Limb (tissue), 2 donors: ENCODE results near the gene MRPS14.

ENCODE experiments used
- DNase-seq, 2 donors: peaks; one replicate each; pipeline ENCODE4 v3.0.0-alpha.2; 2016; ENCODE audit errors: extremely low spot score in 2 of 2

MRPS14 gene

DNA sequence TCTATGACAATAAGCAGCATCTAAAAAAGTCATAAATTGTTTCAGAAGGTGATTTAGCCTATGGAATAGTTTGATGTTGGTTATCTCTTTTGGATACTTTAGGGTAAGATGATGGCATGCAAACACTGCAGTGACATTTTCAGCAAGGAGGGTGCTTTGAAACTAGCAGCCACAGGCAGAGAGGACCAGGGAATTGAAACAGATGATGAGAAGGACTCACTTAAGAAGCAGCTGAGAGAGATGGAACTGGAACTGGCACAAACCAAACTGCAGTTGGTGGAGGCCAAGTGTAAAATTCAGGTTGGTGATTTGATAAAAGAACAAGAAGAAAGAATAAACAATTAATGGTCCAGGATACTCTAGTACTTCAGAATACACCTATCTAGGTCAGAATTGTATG is 34.7 kb downstream of the MRPS14 start:
- no peak for DNase-seq

DNA sequence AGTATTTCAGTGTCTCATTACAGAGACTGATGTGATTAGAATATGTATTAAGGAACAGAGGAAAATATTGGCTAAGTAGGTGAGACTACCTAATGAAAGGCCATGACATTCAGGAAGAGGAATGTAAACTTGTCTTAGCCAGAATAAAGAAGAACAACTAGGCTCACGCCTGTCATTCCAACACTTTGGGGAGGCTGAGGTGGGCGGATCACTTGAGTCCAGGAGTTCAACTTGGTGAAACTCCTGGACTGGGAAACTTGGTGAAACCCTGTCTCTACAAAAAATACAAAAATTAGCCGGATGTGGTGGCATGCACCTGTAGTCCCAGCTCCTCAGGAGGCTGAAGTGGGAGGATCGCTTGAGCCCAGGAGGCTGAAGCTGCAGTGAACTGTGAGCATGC is 38.3 kb downstream of the MRPS14 start:
- DNase-seq = no peak

DNA sequence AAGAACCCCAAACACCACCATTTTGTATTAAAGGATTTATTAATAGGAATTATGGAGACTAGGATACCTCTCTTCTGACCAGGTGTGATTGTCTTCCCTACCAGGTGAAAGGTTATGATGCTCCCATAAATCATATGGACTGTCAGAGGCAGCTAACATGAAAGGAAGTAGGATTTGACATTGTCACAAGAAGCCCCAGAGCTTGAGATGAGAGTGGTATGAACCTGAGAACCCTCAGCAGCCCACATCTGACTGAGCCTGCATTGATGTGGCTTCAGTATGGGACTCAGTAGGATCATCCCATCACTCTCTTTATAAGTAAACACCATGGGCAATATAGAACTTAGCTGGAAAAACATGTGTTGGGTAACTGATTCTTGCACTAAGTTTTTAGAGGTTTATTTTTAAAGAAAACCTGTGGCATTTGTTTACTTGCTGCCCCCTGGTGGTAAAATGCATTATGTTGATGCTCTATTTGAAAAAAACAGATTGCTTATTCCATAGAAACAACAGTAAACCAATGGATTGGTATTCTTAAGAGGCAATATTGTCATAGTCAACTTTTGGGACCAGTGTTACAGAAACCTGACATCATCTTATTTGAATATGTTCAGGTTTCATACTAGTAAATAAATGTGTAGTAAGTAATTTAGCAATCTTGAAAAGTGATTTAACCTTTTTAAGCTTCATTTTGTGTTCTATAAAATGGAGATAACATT is 40.1 kb downstream of the MRPS14 start:
- DNase-seq = peak in 1 of 2 donors; percentile 29

DNA sequence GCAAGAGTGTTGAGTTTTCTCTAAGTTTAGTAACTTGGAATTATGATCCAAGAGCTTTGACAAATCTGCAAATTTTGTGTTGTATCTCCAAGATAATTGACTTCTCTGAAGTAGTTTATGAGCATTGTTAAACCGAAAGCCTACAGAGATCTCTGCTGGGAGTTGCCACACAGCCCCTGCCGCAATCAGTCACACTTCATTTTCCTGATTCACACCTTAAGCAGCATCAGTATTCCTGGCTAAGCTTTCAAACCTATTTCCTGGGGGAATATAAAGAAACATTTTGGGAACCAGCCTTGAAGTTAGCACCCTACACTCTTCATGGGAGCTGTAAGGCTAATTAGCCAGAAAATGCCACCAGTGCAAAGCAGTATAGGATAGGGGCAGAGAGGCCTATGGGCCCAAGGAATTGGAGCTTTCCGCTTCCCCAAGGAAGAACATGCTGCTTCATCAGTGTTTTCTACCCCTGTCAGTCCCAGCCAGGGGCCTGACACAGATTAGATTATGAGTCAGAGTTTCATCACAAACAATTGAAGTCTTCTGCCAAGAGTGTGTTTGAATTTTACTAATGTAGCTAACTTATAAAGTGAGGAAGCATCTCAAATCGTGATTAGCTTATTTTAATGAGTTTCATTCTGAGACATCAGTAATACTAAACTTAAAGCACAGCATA is 46.7 kb downstream of the MRPS14 start:
- no peak for DNase-seq

DNA sequence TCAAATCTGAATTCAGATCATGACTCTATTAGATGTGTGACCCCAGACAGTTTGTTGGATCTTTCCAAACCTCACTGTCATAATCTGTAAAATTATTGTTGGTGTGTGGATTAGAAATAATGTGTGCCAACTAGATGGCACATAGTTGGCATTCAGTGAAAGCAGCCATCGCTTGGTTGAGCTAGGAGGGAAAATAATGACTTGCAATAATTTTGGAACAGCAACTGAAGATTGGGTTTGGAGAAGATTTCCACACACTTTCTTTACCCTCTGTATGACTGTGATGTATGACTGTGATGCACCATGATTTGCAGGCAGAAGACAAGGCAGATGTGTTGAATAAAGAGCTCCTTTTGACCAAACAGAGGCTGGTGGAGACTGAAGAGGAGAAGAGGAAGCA is 47.5 kb downstream of the MRPS14 start:
- no peak for DNase-seq

DNA sequence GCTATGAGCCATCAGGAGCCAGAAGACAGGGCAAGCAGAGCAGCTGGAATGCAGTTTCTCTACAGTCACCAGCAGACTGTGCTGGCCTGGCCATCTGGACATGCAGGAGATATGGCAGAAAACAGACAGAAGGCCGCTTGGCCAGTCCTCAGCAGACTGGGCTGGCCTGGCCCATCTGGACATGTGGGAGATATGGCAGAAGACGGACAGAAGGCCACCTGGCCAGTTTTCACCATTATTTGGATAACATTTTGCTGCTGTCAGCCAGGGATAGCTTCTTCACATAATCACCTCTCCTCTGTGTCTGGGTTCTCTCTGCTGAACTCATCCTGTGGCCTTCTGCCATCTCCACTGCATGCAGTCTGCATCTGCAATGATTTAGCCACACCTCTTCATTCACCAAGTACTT is 48.5 kb downstream of the MRPS14 start:
- DNase-seq = no peak

DNA sequence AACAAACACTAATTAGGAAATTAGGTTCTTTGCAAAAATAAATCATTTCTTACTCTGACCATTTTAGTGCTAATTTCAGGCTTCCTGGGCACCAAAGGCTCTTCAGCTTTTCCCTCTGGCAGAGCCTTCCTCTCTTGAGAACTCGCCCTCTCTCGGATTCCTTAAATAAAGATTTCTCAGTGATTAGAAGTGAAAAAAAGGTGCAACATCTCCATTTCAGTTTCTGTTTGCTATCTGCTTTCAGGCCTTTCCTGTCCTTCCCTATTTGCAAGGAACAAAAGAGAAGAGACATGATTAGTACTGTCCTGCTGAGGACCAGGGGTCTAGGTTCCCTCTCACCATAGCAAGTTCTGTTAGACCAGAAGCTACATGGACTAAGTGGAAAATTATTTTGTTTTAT is 51.3 kb downstream of the MRPS14 start:
- no peak for DNase-seq

DNA sequence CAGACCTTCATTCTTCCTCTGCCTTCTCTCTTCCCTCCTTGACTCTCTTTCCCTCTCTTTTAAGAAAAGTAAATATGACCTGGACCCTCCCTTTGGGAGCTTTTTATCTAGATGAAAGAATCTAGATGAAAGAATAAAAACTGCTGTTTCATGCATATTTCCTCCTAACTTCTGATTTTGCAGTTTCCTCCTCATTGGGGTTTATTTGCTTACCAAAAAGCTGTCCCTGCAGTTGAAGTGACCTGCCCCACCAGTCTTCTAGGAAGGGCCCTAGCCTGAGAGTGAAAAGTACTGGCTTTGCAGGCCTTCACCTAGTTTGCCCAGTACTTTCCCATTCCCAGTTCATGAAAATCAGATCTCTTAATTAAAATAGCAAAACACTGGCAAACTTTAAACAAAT is 51.8 kb downstream of the MRPS14 start:
- DNase-seq = no peak

DNA sequence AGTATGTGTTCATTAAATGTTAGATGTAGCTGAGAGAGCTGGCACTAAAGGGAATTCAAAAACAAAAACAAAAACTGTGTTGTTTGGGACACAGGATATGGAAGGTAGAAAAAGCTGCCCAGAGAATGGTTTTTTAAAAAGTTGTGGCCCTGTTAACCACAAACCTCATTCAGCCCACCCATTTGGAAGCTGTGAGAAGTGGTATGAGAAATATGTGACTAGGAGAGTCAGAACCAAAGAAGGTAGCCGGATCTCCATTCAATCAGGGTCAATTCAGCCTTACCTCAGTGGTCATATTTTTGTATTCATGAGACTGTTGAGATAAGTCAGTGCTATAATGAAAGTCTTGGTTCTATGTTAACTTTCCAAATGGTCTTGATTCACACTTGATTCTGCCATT is 53.2 kb downstream of the MRPS14 start:
- DNase-seq = no peak

DNA sequence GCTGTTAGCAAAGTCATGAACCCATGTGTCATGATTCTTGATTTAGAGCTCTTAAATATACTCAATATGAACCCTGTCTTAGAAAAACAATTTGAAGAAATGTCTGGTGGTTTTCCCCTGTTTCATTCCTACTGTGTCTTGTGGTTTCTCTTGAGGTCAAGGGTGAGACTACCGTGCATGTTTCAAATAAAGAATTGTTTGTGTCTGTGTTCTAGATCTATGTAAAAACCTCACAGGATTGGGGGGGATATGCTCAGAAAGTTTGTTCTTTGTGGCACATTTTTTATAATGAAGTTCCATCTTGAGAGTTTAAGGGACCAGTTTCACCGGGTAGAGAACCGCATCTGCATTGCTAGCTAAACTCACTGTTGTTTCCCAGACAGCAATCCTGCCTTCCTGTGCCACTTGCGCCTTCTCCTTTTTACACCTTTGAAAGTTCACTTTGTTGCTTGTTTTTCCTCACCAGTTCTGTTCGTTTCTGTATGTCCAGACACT is 54.4 kb downstream of the MRPS14 start:
- DNase-seq = no peak

DNA sequence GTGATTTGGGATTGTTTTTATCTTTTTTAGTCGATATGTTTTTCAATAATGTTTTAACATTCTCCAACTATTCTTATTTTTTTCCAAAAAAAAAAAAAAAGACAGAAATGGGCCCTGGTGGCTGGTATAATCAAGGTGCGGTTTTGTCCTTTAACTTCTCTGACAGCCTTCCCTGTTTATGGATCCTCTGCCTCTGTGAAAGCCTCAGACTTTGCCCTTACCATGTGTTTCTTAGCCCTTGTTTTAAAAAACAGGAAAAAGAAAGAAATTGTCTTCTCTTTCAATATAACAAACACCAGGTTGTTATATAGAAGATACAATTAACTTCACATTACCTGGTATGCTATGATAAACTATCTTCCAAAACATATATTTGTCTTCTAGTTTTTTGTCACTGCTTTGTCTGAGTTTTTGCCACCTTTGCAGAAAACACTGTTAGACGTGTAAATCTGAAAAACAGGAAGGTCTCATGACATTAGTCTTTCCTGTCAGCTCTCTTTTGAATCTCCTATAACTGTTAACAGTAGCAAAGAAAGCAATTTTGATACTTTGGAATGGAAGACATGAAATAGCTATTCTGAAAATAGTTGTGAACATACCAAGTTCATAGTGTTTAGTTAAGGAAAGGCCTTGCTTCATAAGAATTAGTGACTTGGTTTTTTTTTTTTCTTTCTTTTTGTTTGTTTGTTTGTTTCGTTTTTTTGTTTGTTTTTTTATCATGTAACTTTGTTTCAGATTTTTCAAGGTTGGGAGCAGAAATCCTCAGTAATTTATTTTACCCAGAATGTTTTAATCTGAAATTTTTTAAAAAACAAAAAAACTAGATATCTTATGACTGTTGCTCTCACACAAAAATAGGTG is 55.1 kb downstream of the MRPS14 start:
- DNase-seq = no peak

DNA sequence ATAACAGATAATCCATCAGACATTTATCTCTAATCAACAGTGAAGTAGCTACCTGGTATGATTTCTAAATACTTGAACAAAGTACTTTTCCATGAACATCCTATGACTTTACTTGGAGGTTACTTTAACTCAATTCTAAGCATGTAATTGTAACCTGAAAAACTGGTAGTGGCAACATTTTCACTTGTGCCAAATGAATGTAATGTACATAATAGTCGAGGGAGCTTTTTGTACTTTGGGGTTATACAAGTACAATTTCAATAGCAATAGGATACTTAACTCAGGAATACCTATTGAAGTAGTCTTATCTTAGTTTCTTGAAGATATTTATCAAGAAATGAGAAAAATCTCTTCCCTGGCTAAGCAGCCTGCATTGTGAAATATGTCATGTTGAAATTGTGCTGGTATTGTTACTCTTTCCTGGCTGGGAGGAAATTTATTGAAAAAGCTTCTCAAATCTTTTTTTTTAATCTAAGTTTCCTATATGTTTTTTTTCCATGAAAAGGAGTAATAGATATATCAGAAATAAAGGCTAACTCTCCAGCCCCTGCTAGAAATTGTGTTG is 57.1 kb downstream of the MRPS14 start:
- DNase-seq = no peak

DNA sequence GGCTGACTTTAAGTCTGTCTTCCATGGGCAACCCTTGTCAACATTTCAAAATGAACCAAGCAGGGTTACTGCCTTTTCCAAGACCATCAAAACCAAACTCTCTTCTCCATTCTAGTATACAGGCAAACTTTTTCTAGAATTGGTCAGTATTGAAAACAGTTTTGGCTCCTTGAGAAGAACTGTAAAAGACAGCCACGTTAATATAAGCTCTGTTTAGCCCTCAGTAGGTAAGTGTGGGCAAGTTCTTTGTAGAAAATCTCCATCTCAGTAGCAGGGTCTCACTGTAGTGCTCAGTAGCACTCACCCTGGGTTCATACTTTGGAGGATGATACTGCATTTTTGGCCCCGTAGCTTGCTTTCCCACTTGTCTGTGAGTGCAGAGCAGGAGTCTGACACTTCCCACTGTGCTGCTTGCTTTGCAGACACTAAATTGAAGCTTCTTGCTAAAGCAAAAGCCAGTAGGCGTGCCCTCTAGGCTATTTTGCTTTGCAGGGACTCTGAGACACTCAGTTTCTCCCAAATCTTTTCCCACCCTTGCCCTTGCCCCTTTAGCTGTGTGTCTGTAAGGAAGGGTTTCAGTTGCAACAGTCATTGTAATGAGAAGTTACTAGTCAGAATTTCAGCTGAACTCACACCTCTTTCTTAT is 57.7 kb downstream of the MRPS14 start:
- no peak for DNase-seq

DNA sequence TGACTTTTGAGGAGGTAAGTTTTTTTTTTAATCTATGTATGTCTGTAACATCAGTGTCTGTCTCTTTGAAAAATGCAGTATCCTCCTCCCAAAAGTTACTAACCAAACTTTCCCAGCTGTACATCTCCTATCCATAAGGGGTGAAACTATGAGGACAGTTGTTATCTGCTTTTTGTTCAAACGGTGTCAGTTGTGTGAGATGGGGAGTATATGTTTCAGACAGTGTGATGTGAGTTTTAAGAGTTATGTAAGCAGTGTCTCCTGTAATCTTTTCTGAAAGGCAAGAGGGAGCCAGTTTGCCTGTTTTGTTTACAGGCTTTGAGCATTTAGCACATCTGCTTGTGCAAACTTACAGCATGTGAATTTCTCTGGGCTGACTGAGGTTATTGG is 58.3 kb downstream of the MRPS14 start:
- DNase-seq = no peak

DNA sequence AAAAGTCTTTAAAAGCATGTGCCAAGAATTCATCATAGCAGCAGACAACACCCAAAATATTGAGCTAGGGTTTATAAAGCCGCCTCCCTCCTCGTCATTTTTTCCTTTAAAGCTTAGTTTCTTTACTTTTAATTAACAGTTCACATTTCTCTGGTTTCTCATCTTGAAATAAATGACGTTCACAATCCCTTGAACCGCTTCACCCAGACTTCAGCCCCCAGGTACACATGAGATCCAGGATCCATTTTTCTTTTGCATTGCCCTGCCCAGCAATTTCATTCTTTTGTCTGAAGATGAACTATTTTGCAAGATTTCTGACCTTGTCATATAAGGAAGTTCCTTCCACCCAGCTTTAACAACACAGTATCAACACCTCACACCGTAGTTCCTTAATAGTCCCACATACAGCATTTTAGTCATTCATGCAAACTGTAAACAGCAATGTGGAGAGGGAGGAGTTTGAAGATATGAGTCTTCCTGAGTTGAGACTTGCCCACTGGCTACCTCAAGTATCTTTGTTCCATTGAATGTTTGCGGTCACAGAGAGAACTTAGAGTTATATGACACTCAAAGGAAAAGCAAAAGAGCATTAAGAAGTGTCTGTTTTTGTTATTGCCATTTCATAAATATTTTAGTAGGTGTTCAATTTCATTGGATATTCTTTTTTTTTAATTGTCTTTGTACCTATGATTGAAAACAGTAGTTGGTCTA is 58.8 kb downstream of the MRPS14 start:
- no peak for DNase-seq

DNA sequence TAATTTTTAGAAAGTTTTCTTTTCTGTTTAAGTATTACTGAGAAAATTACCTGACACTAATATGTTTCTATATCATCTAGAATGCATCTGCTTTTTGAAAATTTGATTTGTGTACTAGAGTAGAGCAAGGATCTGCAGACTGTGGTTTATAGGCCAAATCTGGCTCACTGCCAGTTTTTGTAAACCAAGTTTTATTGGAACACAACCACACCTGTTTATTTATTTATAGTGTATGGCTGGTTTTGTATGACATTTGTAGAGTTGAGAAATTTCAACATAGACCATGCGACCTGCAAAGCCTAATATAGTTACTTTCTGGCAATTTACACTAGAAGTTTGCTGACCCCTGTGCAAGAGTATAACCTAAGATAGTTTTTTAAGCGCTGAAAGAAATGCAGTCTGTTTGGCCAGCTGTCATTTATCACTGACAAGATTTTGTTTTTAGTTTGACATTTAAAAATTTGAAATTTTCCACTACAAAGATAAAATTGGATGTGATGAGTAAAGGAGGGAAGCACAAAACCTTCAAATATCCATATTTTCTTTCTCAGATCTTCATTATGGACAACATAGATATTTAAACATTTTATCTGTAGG is 59.6 kb downstream of the MRPS14 start:
- no peak for DNase-seq
